ENCODE results near the gene WDR36.

DNA sequence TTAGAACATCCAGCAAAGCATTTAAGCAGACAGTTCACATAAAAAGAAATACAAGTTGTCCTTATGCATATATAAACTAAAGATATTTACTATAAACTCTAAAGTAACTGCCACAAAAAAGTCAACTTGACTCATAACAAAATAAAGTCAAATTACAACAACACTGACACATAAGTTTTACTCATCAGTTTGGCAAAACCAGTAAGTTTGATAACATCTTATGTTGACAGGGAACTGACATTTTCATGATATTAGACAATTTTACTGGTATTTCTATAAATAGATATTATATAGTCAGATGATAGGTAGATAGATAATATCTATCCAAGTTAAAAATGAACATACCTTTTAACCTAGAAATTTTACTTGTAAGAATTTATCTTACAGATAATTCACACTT is 30.5 kb upstream of the WDR36 start:
- TF ChIP-seq BRCA1 (IDR thresholded peaks at IDR 0.05; ENCODE audit: low read depth, low read length), result no peak
- no peak for TF ChIP-seq EGR1 (IDR thresholded peaks at IDR 0.05; ENCODE audit: borderline replicate concordance, low read depth, low read length)
- TF ChIP-seq SUZ12 (IDR thresholded peaks at IDR 0.05; ENCODE audit: low read length), result no peak
- TF ChIP-seq EZH2 (IDR thresholded peaks at IDR 0.05; ENCODE audit: low read depth, low read length, severe bottlenecking), result no peak
- no peak for TF ChIP-seq YY1 (IDR thresholded peaks at IDR 0.05; ENCODE audit: low read depth, low read length)
